ENCODE data around the gene DOC2B. TPM values are rescaled to one million over a fixed set of nuclear protein-coding genes. Genes with fewer than 3 reads are reported as not detected.
"Not testable (repeated sequence)": the region's sequence is repeated elsewhere in the genome, so short reads cannot be mapped to it uniquely, and the experiment has no call there.

DOC2B gene
- total RNA-seq, 4 donors from 2014 or later, result 10.4 to 18.0 (median 14.6) TPM

- 82% methylated on average over 10 of the region's 11 CpGs for WGBS
- intact Hi-C loops (cut with DNase I), result no loop called here
- Histone ChIP-seq H3K4me3 (no peak overlapping the region), H3K4me1 (no peaks in the 10 kb centered on the region), H3K27me3 (peaks cover 0 to 42% (median 0%) of the 10 kb centered on the region in 4 donors), H3K27ac (replicated peaks in 1 of 4) (no peak overlapping the region), H3K36me3 (no peaks in the 10 kb centered on the region), H3K9me3 (no peaks in the 10 kb centered on the region)
- no peak for DNase-seq (ENCODE audit: extremely low spot score)
- TF ChIP-seq POLR2A (IDR thresholded peaks at IDR 0.05; ENCODE audit: low read depth) (no peak), POLR2AphosphoS5 (IDR thresholded peaks at IDR 0.05) (no peak), CTCF (IDR thresholded peaks at IDR 0.05) (no peak)
These were observed 9.0 kb downstream of the DOC2B start for GRCh38 chr17:172401-172800.

DNA sequence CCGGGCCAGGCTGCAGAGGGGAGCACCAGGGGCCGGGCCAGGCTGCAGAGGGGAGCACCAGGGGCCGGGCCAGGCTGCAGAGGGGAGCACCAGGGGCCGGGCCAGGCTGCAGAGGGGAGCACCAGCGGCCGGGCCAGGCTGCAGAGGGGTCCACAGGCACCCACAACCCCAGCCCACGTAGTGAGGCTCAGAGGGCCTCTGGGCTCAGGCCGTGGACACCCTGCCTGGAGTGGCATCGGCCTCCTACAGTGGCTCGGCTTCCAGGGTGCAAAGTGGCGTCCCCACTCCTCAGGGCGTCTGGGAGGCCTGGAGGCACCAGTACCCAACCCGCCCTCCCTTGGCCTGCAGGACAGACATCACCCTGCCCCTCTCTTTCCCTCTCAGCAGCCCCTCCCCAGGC lies 9.6 kb downstream of the DOC2B start:
- TF ChIP-seq CTCF (IDR thresholded peaks at IDR 0.05) (no peak), EP300 (IDR thresholded peaks at IDR 0.05) (no peak), POLR2A (IDR thresholded peaks at IDR 0.05; ENCODE audit: low read depth) (no peak), POLR2AphosphoS5 (IDR thresholded peaks at IDR 0.05) (no peak)
- H3K9me3 ChIP-seq, result no peaks in the 10 kb centered on the region
- intact Hi-C loops (cut with DNase I), result no loop called here
- H3K4me3 ChIP-seq, result no peak overlapping the region
- peaks cover 0 to 38% (median 0%) of the 10 kb centered on the region in 4 donors for H3K27me3 ChIP-seq
- 91% methylated on average over 6 of the region's 13 CpGs for WGBS
- no peaks in the 10 kb centered on the region for H3K36me3 ChIP-seq
- H3K4me1 ChIP-seq, result no peaks in the 10 kb centered on the region
- no peak overlapping the region for H3K27ac ChIP-seq (replicated peaks in 1 of 4)
- no peak for DNase-seq (ENCODE audit: extremely low spot score)

DNA sequence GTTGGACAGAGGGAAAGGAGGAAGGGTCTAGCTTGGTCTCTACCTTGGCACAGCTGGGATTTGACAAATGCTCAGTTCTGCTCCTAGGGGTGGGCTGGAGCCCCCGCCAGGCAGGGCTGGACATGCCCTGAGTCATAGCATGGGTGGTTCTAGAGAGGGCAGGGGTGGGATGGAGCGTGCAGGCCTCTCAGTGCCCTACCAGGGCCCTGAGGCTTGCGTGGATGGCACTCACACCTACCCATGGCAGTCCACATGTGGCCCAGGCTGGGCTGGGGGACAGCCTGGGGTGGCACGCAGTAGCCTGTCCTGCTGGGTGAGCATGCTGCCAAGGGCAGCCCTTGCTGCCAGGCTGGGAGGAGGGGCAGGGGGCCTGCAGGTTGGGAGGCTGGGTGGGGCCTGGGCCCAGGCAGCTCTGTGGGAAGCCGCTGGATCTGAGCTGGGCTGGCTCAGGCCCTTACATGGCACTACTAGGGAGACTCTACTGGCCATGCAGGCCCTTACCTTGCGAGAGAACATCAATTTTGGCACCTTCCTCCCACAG lies 11.2 kb downstream of the DOC2B start:
- no peak for TF ChIP-seq CTCF (IDR thresholded peaks at IDR 0.05)
- no peak for TF ChIP-seq POLR2AphosphoS5 (IDR thresholded peaks at IDR 0.05)
- TF ChIP-seq POLR2A (IDR thresholded peaks at IDR 0.05; ENCODE audit: low read depth), result no peak
- no peak for TF ChIP-seq EP300 (IDR thresholded peaks at IDR 0.05)
- DNase-seq (ENCODE audit: extremely low spot score), result no peak
- Histone ChIP-seq H3K36me3 (no peaks in the 10 kb centered on the region), H3K4me3 (no peak overlapping the region), H3K9me3 (no peaks in the 10 kb centered on the region), H3K27me3 (peaks cover 0 to 21% (median 0%) of the 10 kb centered on the region in 4 donors), H3K27ac (replicated peaks in 1 of 4) (no peak overlapping the region), H3K4me1 (no peaks in the 10 kb centered on the region)
- WGBS, result no CpG with 5 or more reads among the region's 6 CpGs
- intact Hi-C loops (cut with DNase I), result no loop called here

- H3K4me1 ChIP-seq; H3K36me3 ChIP-seq; DNase-seq (ENCODE audit: extremely low spot score); H3K27ac ChIP-seq (replicated peaks in 1 of 4); H3K4me3 ChIP-seq; intact Hi-C loops (cut with DNase I); H3K9me3 ChIP-seq: not testable (repeated sequence)
- 79% methylated on average over 7 of the region's 11 CpGs for WGBS
- H3K27me3 ChIP-seq, result peaks cover 0 to 19% (median 0%) of the 10 kb centered on the region in 4 donors
These were observed 12.8 kb downstream of the DOC2B start for GRCh38 chr17:168614-169013.

DNA sequence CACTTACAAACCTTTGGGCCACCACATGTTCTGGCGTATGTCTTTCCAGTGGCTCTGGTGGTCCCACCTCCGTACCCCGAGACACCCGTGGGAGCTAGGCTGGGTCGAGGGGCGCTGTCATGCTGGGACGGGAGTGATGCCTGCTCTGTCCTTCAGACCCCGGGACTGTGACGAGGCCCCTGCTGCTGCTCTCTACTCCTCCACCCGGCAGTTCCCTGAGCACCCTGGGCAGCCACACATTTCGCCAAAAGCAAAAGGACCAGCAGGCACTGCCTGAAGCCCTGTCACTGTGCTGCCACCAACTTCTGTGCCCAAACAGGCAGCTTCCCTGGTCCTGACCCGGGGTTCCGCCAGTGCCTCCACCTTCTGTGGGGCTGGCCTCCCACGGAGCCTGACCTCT lies 15.5 kb downstream of the DOC2B start:
- Histone ChIP-seq H3K4me1 (no peaks in the 10 kb centered on the region), H3K27ac (replicated peaks in 1 of 4) (no peak overlapping the region), H3K4me3 (no peak overlapping the region), H3K36me3 (peaks cover 0 to 8% (median 0%) of the 10 kb centered on the region in 4 donors), H3K27me3 (no peaks in the 10 kb centered on the region), H3K9me3 (no peaks in the 10 kb centered on the region)
- WGBS, result 92% methylated on average over 14 of the region's 14 CpGs
- TF ChIP-seq POLR2AphosphoS5 (IDR thresholded peaks at IDR 0.05) (no peak), EP300 (IDR thresholded peaks at IDR 0.05) (no peak), CTCF (IDR thresholded peaks at IDR 0.05) (no peak), POLR2A (IDR thresholded peaks at IDR 0.05; ENCODE audit: low read depth) (no peak)
- DNase-seq (ENCODE audit: extremely low spot score), result no peak
- intact Hi-C loops (cut with DNase I), result no loop called here

Data from esophagus muscularis mucosa (tissue), 4 donors.